ENCODE measurements around the gene CRMP1.

DNA sequence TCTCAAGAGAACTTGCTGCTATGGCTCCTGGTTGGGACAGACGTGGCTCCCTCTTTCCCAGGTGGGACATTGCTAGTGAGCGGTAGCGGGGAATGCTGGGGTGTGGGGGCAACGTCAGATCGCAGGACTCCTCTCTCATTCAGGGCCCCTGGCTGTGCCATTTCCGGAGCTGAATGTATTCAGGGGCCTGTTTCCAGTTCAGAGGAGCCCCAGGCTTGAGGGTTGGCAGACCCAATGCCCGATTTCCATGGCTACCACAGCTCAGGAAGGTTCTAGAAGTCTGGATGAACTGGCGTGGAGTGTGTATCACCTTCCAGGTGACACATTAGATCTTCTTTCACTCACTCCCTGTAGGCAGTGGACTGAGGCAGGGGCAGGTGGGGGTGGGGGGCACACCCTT is 26.2 kb upstream of the CRMP1 start:
- TF ChIP-seq, protein P1, sequence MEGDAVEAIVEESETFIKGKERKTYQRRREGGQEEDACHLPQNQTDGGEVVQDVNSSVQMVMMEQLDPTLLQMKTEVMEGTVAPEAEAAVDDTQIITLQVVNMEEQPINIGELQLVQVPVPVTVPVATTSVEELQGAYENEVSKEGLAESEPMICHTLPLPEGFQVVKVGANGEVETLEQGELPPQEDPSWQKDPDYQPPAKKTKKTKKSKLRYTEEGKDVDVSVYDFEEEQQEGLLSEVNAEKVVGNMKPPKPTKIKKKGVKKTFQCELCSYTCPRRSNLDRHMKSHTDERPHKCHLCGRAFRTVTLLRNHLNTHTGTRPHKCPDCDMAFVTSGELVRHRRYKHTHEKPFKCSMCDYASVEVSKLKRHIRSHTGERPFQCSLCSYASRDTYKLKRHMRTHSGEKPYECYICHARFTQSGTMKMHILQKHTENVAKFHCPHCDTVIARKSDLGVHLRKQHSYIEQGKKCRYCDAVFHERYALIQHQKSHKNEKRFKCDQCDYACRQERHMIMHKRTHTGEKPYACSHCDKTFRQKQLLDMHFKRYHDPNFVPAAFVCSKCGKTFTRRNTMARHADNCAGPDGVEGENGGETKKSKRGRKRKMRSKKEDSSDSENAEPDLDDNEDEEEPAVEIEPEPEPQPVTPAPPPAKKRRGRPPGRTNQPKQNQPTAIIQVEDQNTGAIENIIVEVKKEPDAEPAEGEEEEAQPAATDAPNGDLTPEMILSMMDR (IDR thresholded peaks at IDR 0.05), result no peak
- TF ChIP-seq EP300 (IDR thresholded peaks at IDR 0.05), result no peak
